ENCODE measurements around the gene IKZF1.

Gene IKZF1

GRCh38 chr7:50356212-50356944 lies 51.9 kb downstream of the IKZF1 start:
- H3K9ac ChIP-seq (ENCODE audit: low read length): no peak overlapping the region
- H3K27me3 ChIP-seq (ENCODE audit: low read depth, low read length): no peaks in the 10 kb centered on the region
- H2AFZ ChIP-seq (ENCODE audit: low read depth, low read length): no peak overlapping the region
- H3K9me3 ChIP-seq (ENCODE audit: insufficient read depth, low read length): no peaks in the 10 kb centered on the region
- no peak overlapping the region for H3K27ac ChIP-seq (ENCODE audit: low read length)
- peaks cover 75% of the 10 kb centered on the region for H4K20me1 ChIP-seq (ENCODE audit: insufficient read depth, low read length)
- peaks cover 26% of the 10 kb centered on the region for H3K4me1 ChIP-seq (ENCODE audit: low read length)
- H3K79me2 ChIP-seq (ENCODE audit: low read length): peaks cover 100% of the 10 kb centered on the region
- no peak overlapping the region for H3K4me3 ChIP-seq (ENCODE audit: low read length)
- peaks cover 84% of the 10 kb centered on the region for H3K36me3 ChIP-seq (replicated peaks; ENCODE audit: low read depth, low read length)
- TF ChIP-seq CTCF (IDR thresholded peaks at IDR 0.05; ENCODE audit: low read depth, low read length) (no peak), EZH2phosphoT487 (IDR thresholded peaks at IDR 0.05; ENCODE audit: low read depth) (no peak)
- H3K4me2 ChIP-seq (ENCODE audit: low read length): no peak overlapping the region

- Histone ChIP-seq H3K4me1 (ENCODE audit: low read length) (peaks cover 21% of the 10 kb centered on the region), H2AFZ (ENCODE audit: low read depth, low read length) (no peak overlapping the region), H3K4me2 (ENCODE audit: low read length) (no peak overlapping the region), H3K9me3 (ENCODE audit: insufficient read depth, low read length) (no peaks in the 10 kb centered on the region), H4K20me1 (ENCODE audit: insufficient read depth, low read length) (peaks cover 78% of the 10 kb centered on the region), H3K9ac (ENCODE audit: low read length) (no peak overlapping the region), H3K27ac (ENCODE audit: low read length) (no peak overlapping the region), H3K36me3 (replicated peaks; ENCODE audit: low read depth, low read length) (peaks cover 81% of the 10 kb centered on the region), H3K79me2 (ENCODE audit: low read length) (peaks cover 100% of the 10 kb centered on the region), H3K27me3 (ENCODE audit: low read depth, low read length) (no peaks in the 10 kb centered on the region), H3K4me3 (ENCODE audit: low read length) (no peak overlapping the region)
- TF ChIP-seq EZH2phosphoT487 (IDR thresholded peaks at IDR 0.05; ENCODE audit: low read depth): no peak
- TF ChIP-seq CTCF (IDR thresholded peaks at IDR 0.05; ENCODE audit: low read depth, low read length): no peak
Observed at GRCh38 chr7:50356945-50357268, 52.4 kb downstream of the IKZF1 start.

- H3K79me2 ChIP-seq (ENCODE audit: low read length): peaks cover 100% of the 10 kb centered on the region
- no peaks in the 10 kb centered on the region for H3K27me3 ChIP-seq (ENCODE audit: low read depth, low read length)
- H3K9me3 ChIP-seq (ENCODE audit: insufficient read depth, low read length): no peaks in the 10 kb centered on the region
- peaks cover 20% of the 10 kb centered on the region for H3K4me1 ChIP-seq (ENCODE audit: low read length)
- peaks cover 83% of the 10 kb centered on the region for H4K20me1 ChIP-seq (ENCODE audit: insufficient read depth, low read length)
- no peak overlapping the region for H3K4me3 ChIP-seq (ENCODE audit: low read length)
- H3K9ac ChIP-seq (ENCODE audit: low read length): no peak overlapping the region
- no peak overlapping the region for H2AFZ ChIP-seq (ENCODE audit: low read depth, low read length)
- H3K4me2 ChIP-seq (ENCODE audit: low read length): no peak overlapping the region
- TF ChIP-seq EZH2phosphoT487 (IDR thresholded peaks at IDR 0.05; ENCODE audit: low read depth) (no peak), CTCF (IDR thresholded peaks at IDR 0.05; ENCODE audit: low read depth, low read length) (no peak)
- peaks cover 86% of the 10 kb centered on the region for H3K36me3 ChIP-seq (replicated peaks; ENCODE audit: low read depth, low read length)
- H3K27ac ChIP-seq (ENCODE audit: low read length): no peak overlapping the region
Observed at GRCh38 chr7:50357426-50357825, 52.9 kb downstream of the IKZF1 start.

- Histone ChIP-seq H3K27ac (ENCODE audit: low read length) (no peak overlapping the region), H3K9me3 (ENCODE audit: insufficient read depth, low read length) (no peaks in the 10 kb centered on the region), H3K36me3 (replicated peaks; ENCODE audit: low read depth, low read length) (peaks cover 90% of the 10 kb centered on the region), H4K20me1 (ENCODE audit: insufficient read depth, low read length) (peaks cover 86% of the 10 kb centered on the region), H2AFZ (ENCODE audit: low read depth, low read length) (no peak overlapping the region), H3K4me3 (ENCODE audit: low read length) (no peak overlapping the region), H3K4me2 (ENCODE audit: low read length) (no peak overlapping the region), H3K27me3 (ENCODE audit: low read depth, low read length) (no peaks in the 10 kb centered on the region), H3K79me2 (ENCODE audit: low read length) (peaks cover 100% of the 10 kb centered on the region), H3K4me1 (ENCODE audit: low read length) (peaks cover 17% of the 10 kb centered on the region), H3K9ac (ENCODE audit: low read length) (no peak overlapping the region)
- no peak for TF ChIP-seq CTCF (IDR thresholded peaks at IDR 0.05; ENCODE audit: low read depth, low read length)
Observed at GRCh38 chr7:50358041-50358705, 53.7 kb downstream of the IKZF1 start.

All from OCI-LY3 (cell line).